Right hindlimb (tissue), 1 donor: ENCODE data around the gene OR52E8.

Experiments
- DNase-seq: peaks from one replicate; pipeline ENCODE4 v3.0.0-alpha.2; 2018

Gene OR52E8

GRCh38 chr11:5857590-5857989, at the start of gene OR52E8:
Gene OR52E8, minus strand, starts transcription at chr11:5857690. Its CDS starts 0 bp downstream, at chr11:5857690.
- no peak for DNase-seq

DNA sequence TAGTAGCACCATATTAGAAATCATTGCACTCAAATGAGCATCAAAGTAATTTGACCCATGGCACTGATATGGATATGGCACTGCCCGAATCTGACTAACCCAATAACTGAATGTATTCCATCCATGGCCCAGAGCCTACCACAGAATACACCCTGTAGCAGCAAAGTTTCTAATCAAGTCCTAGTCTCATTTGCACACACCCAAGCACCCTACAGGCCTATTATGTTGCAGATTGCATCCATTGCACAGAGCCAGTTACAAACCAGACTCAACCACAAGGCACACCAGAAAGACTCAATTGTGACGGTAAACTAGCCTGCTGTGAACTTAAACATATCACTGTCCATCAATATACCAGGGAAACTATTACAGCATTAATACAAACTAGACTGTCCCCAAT, 42.0 kb upstream of the OR52E8 start:
- DNase-seq, result no peak

DNA sequence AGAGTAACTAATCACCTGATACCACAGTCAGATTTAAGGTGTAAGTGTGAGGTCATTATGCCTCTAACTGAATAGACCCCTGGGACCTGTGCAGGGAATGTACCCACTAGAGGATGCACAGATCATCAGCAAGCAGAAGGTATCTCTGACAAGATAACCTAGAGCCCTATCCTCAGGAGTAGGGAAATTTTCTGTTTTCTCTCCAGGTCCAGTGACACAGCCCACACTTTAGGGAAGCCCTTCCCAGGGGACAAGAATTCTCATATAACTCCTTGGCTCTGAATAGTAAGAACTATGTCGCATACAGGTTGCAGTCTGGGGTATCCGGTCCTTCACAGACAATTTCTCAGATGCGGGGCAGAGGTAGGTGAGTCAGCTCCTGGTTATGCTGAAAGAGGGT, 35.4 kb upstream of the OR52E8 start, which contains the start of gene OR52E5:
Gene OR52E5 (plus strand): TSS at position 301 of the 400 bp plus-strand sequence. CDS start 7,569 bp downstream, outside the sequence.
- DNase-seq, result no peak

DNA sequence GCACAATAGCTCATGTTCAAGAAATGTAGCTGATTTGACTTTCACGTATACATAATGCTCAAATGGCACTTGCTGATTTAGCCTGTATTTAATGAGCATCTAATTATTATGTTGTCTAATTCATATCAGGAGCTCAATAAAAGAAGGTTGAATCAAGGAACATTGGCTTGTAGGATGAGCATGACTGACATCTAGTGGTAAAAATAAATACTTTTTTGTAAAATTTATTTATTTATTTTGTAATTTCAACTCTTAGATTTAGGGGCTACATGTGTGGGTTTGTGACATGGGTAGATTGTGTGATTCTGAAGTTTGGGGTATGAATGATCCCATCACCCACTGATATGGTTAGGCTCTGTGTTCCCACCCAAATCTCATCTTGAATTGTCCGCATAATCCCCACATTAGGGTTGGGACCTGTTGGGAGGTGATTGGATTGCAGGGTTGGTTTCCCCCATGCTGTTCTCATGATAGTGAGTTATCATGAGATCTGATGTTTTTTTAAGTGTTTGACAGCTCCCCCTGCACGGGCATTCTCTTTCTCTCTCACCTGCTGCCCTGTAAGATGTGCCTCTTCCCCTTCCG, 33.8 kb upstream of the OR52E8 start:
- no peak for DNase-seq

DNA sequence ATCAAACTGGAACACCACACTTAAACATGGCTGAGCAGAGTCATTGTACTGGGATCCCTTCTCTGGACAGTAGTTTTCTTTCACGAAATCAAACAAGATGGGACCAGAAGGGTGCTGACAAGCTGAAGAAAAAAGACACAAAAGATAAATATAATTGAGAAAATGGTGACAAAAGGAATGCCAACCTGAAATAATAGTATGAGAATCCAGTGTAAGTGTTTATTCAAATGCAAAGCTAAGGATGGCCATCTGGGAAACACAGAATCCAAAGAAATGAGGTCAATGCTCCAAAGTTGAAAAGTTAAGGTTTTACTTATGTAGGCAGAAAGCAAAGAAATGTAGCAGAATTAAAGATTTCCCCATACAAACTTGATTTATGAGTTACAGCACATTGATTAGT, 30.2 kb upstream of the OR52E8 start:
- DNase-seq, result no peak

GRCh38 chr11:5887172-5887571, 29.7 kb upstream of the OR52E8 start:
- no peak for DNase-seq

DNA sequence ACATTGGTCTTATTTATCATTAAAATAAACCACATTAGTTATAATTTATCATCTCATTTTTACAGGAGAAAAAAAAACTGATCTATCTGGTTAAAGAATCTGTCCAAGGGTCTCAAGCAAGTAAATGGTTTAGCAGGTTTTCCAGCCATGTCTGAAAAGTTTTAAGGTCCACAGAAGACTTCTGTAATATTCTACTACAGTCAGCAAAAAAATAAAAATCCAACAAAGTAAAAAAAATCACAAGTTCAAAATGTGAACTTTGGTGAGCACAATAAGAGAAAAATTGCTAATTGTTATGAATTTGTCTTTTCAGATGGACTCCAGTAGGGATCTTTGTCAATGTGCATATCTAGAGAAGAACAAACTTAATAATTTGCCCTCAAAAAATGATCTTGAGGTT, 24.3 kb upstream of the OR52E8 start:
- DNase-seq, result no peak

- DNase-seq, result no peak
Measured at GRCh38 chr11:5880329-5880728, 22.8 kb upstream of the OR52E8 start, which contains the start of gene OR52E4. Gene OR52E4, plus strand, starts transcription at chr11:5880629. Its CDS starts 3,664 bp downstream, at chr11:5884293.

DNA sequence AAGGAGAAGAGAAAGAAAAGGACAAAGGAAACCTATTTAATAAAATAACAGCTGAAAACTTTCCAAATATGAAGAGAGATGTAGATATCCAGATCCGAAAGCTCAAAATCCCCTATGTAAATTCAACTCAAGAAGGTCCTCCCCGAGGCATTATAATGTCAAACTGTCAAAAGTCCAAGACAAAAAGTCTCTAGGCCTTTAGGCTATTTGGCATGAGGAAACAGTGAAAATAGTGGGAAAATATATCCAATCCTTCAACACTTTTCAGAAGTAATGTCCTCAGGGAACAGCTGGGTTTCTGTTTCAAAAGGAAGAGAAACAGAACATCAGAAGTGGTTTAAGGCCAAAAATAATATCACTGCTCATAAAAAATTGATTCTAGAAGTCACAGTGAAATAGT, 21.1 kb upstream of the OR52E8 start:
- DNase-seq, result no peak

DNA sequence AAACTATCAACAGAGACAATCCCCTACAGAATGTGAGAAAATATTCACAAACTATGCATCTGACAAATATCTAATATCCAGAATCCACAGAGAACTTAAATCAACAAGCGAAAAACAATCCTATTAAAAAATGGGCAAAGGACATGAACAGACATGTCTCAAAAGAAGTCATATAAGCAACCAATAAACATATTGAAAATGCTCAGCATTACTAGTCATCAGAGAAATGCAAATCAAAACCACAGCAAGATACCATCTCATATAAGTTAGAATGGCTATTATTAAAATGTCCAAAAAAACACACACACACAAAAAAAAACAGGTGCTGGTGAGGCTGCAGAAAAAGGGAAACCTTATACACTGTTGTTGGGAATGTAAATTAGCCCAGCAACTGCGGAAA, 8.3 kb upstream of the OR52E8 start:
- no peak for DNase-seq

- no peak for DNase-seq
Measured at GRCh38 chr11:5851002-5851401, 6.5 kb downstream of the OR52E8 start.

DNA sequence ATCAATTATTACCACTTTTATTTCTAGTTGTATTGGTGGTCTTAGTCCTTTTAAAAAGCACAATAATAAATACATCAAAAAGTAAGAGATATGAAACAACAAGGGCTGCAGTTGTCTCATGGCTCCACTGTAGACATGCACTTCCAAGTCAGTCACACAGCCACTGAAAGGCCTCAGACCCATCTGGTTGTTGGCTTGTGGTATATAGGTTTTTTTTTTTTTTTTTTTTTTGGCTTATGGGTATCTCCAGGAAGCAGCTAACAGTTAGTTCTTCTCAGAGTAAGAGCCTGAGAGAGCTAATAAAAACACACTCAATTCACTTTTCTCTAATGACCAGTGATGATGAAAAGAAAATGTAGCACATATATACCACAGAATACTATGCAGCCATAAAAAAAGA, 9.8 kb downstream of the OR52E8 start:
- no peak for DNase-seq

DNA sequence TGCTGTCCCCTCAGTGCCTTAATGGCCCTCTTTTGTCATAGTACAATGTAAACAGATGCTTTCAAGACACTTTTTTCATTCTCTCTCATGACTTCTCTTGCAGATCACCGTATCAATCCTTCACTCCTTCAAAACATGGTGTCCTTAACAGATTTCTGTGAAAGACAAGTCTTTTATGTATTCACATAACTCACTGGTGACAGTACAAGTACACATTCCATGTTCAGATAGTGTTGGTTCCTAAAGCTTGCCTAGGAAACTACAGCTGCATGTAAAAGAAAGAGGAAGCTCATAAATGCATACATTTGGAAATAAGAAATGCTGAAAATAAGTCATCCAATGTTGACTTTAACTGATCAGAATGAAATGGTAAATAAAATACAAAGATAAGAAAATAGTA, 10.8 kb downstream of the OR52E8 start:
- DNase-seq, result no peak

DNA sequence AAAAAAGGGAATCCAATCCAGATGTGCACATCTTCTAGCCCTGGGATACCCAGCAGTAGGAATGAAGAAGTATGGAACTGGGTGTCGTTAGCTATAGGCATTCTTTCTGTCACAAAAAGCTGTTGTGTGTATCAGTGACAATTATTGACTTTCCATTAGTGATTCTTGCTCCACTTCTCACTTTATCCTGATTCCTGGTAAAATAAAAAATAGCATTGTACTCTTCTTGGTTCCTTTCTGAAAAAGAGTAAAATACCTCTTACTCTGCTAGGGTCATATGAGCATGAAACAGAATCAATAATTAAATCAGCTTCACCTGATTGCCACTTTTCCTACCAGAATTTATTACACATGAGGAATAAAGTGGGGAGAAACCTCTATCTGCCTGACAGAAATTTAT, 15.7 kb downstream of the OR52E8 start, which contains the start of gene OR52E6:
Gene OR52E6 (minus strand): TSS at position 101 of the 400 bp plus-strand sequence. CDS start 0 bp downstream, at position 101.
- no peak for DNase-seq

GRCh38 chr11:5837695-5838094, 19.8 kb downstream of the OR52E8 start:
- DNase-seq, result no peak

- no peak for DNase-seq
Measured at GRCh38 chr11:5833446-5833845, 24.0 kb downstream of the OR52E8 start.

DNA sequence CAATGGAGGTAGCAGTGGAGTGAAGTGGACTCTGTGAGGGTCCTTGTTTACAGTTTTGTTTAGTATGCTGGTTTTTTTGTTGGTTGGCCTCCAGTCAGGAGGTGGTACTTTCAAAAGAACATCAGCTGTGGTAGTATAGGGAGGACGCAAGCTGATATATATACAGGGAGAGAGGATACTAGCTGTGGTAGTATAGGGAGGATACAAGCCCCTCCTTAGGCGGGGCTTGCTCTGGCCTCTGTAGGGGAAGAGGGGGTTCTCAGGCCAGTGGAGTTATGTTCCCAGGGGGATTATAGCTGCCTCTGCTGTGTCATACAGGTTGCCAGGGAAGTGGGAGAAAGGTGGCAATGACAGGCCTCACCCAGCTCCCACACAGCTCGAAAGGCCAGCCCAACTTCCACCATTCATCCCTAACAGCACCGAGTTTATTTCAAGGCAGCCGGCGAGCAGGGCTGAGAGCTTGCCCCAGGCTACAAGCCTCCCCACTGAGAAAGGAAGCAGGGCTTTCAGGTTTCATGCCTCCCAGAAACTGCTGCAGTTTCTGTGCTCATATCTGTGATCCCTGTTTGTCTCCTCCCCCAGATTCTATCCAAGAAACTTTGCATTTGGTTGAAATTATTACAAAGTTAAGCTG, 26.2 kb downstream of the OR52E8 start:
- no peak for DNase-seq

GRCh38 chr11:5818245-5818886, 39.1 kb downstream of the OR52E8 start:
- DNase-seq, result no peak

DNA sequence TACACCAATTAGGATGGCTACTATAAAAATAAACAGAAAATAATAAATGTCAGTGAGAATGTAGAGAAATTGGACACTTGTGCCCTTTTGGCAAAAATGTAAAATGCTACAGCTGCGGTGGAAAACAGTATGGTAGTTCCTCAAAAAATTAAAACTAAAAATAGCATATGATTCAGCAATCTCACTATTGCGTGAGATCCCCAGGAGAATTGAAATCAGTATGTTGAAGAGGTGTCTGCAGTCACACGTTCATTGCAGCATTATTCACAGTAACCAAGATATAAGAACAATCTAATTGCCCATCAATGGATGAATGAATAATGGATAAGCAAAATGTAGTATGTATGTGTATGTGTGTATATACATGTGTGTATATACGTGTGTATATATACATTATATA, 42.0 kb downstream of the OR52E8 start:
- no peak for DNase-seq

GRCh38 chr11:5809905-5810795, 47.3 kb downstream of the OR52E8 start:
- no peak for DNase-seq

GRCh38 chr11:5809122-5809519, 48.4 kb downstream of the OR52E8 start:
- no peak for DNase-seq

- DNase-seq, result peak; percentile 73
Measured at GRCh38 chr11:5808500-5809121, 48.9 kb downstream of the OR52E8 start, which contains the start of gene OR52N2. Gene OR52N2, plus strand, starts transcription at chr11:5808924. Its CDS starts 11,412 bp downstream, at chr11:5820336.
